Smooth muscle cell (in vitro differentiated cells): ENCODE data around the gene PDRG1. TPM values are rescaled to one million over a fixed set of nuclear protein-coding genes. Genes with fewer than 3 reads are reported as not detected.

ENCODE experiments used
- DNase-seq: peaks from one replicate; lab custom pipeline; 2025; ENCODE audit not compliant: unreplicated experiment; lab: John Stamatoyannopoulos, UW
- H2AFZ ChIP-seq: fragments of 200-600 bp; sonication (generic); 2 replicates; pipeline ENCODE4 v1.6.0; 2016; ENCODE audit warnings: antibody characterized with exemption, low read depth, mild to moderate bottlenecking
- H3F3A ChIP-seq: fragments of 200-600 bp; sonication (generic); 2 replicates; pipeline ENCODE4 v1.6.0; 2017; ENCODE audit warnings: antibody characterized with exemption, low read depth
- H3K27ac ChIP-seq: fragments of 200-600 bp; sonication (generic); 2 replicates; pipeline ENCODE4 v1.5.1; 2016; ENCODE audit warnings: low read depth, mild to moderate bottlenecking
- H3K27me3 ChIP-seq: fragments of 200-600 bp; sonication (generic); 2 replicates; pipeline ENCODE4 v1.6.1; 2016; ENCODE audit warnings: low read depth, mild to moderate bottlenecking
- H3K36me3 ChIP-seq: fragments of 200-600 bp; sonication (generic); 2 replicates; pipeline ENCODE4 v1.5.1; 2016; ENCODE audit warnings: low read depth
- H3K4me1 ChIP-seq: fragments of 200-600 bp; sonication (generic); 2 replicates; pipeline ENCODE4 v1.5.1; 2016; ENCODE audit warnings: low read depth
- H3K4me2 ChIP-seq: fragments of 200-600 bp; sonication (generic); 2 replicates; pipeline ENCODE4 v1.6.0; 2016; ENCODE audit warnings: mild to moderate bottlenecking
- H3K4me3 ChIP-seq: fragments of 200-600 bp; sonication (generic); 2 replicates; pipeline ENCODE4 v1.5.1; 2016; ENCODE audit warnings: mild to moderate bottlenecking
- H3K79me2 ChIP-seq: fragments of 200-600 bp; sonication (generic); 2 replicates; pipeline ENCODE4 v1.6.0; 2016; ENCODE audit warnings: low read depth, mild to moderate bottlenecking
- H3K9ac ChIP-seq: fragments of 200-600 bp; sonication (generic); 2 replicates; pipeline ENCODE4 v1.6.0; 2016; ENCODE audit warnings: low read depth
- H3K9me3 ChIP-seq: fragments of 200-600 bp; sonication (generic); replicated peaks from 2 replicates; pipeline ENCODE4 v1.5.1; 2016; ENCODE audit warnings: low read depth
- H4K20me1 ChIP-seq: fragments of 200-600 bp; sonication (generic); 2 replicates; pipeline ENCODE4 v1.6.0; 2016; ENCODE audit warnings: low read depth
- CTCF ChIP-seq: fragments of 200-600 bp; sonication (generic); IDR thresholded peaks from 2 replicates; pipeline ENCODE4 v1.5.1; 2017; ENCODE audit warnings: borderline replicate concordance, mild to moderate bottlenecking, antibody characterized with exemption; ENCODE audit not compliant: insufficient read depth, poor library complexity, severe bottlenecking
- WGBS: methylation state at CpG from one replicate; pipeline ENCODE4 v1.1.7; 2016; ENCODE audit warnings: low lambda C conversion rate; 5-methylcytosine and 5-hydroxymethylcytosine counted together
- polyA plus RNA-seq: library from polyadenylated mRNA; unstranded; fragments of >200 nt; fragmentation: Nextera tagmentation; extraction: Ambion mirVana; gene quantifications from 2 replicates; pipeline ENCODE4 v1.2.1, GENCODE V29; 2016
- total RNA-seq: library from RNA; depleted of rRNA; stranded (reverse); fragments of >200 nt; gene quantifications from 2 replicates; pipeline ENCODE4 v1.2.3, GENCODE V29; 2014

Gene PDRG1
- 7.0 and 8.1 TPM in 2 replicates for total RNA-seq
- polyA plus RNA-seq, result 30.3 and 41.6 TPM in 2 replicates

- Histone ChIP-seq H3K4me2 (peak within 1 kb of the TSS; percentile 95), H3K9ac (peak within 1 kb of the TSS; percentile 90), H3K79me2 (peaks cover 21% of the 10 kb centered on the region), H3K9me3 (no peaks in the 10 kb centered on the region), H3F3A (no peaks in the 10 kb centered on the region), H3K4me1 (peaks cover 6% of the 10 kb centered on the region), H4K20me1 (peaks cover 17% of the 10 kb centered on the region), H3K4me3 (peak within 1 kb of the TSS; percentile 80), H3K36me3 (peaks cover 12% of the 10 kb centered on the region), H2AFZ (peak within 1 kb of the TSS; percentile 82), H3K27ac (no peak within 1 kb of the TSS), H3K27me3 (peaks cover 14% of the 10 kb centered on the region)
- peak; percentile 95 for TF ChIP-seq CTCF
- 1% methylated on average over 63 of the region's 63 CpGs for WGBS
- DNase-seq, result peak; percentile 84
Observed at GRCh38 chr20:31951530-31952453, at the start of gene PDRG1. TSS of gene PDRG1 (minus strand) at chr20:31952046. CDS start at chr20:31951961, 85 bp downstream.

GRCh38 chr20:31998246-31998645, 46.4 kb upstream of the PDRG1 start:
- 65% methylated on average over 2 of the region's 2 CpGs for WGBS
- no peak for TF ChIP-seq CTCF
- peaks cover 43% of the 10 kb centered on the region for H3K27me3 ChIP-seq

GRCh38 chr20:31996996-31997395, 45.1 kb upstream of the PDRG1 start:
- Histone ChIP-seq H3K36me3 (no peaks in the 10 kb centered on the region), H2AFZ (no peak overlapping the region), H3K79me2 (no peaks in the 10 kb centered on the region), H4K20me1 (no peaks in the 10 kb centered on the region), H3F3A (no peaks in the 10 kb centered on the region), H3K4me3 (no peak overlapping the region), H3K27ac (no peak overlapping the region), H3K4me1 (no peaks in the 10 kb centered on the region), H3K9ac (no peak overlapping the region), H3K4me2 (no peak overlapping the region), H3K9me3 (no peaks in the 10 kb centered on the region), H3K27me3 (peaks cover 55% of the 10 kb centered on the region)
- 94% methylated on average over 18 of the region's 18 CpGs for WGBS
- DNase-seq, result no peak
- no peak for TF ChIP-seq CTCF

More at GRCh38 chr20:31998246-31998645, 46.4 kb upstream of the PDRG1 start:
- no peak overlapping the region for H3K9ac ChIP-seq
- H2AFZ ChIP-seq, result no peak overlapping the region
- H3K27ac ChIP-seq, result no peak overlapping the region
- H3K4me1 ChIP-seq, result no peaks in the 10 kb centered on the region
- H3K36me3 ChIP-seq, result no peaks in the 10 kb centered on the region
- H4K20me1 ChIP-seq, result no peaks in the 10 kb centered on the region
- no peaks in the 10 kb centered on the region for H3K9me3 ChIP-seq
- no peak for DNase-seq
- H3K4me3 ChIP-seq, result no peak overlapping the region
- no peaks in the 10 kb centered on the region for H3F3A ChIP-seq
- no peak overlapping the region for H3K4me2 ChIP-seq
- H3K79me2 ChIP-seq, result no peaks in the 10 kb centered on the region
